Fibroblast of mammary gland (primary cell): ENCODE data around the gene SEC11A.
A peak's percentile ranks its signal among the peaks of the same experiment; 100 is the strongest.
"Not testable (repeated sequence)": the region's sequence is repeated elsewhere in the genome, so short reads cannot be mapped to it uniquely, and the experiment has no call there.

ENCODE experiments used
- DNase-seq: peaks from one replicate; pipeline ENCODE4 v3.0.0-alpha.2; 2010; ENCODE audit warnings: low read depth
- H3K4me3 ChIP-seq: 2 replicates; pipeline ENCODE4 v1.5.1; 2011; ENCODE audit warnings: low read depth, mild to moderate bottlenecking, low read length, moderate library complexity; ENCODE audit not compliant: control insufficient read depth
- CTCF ChIP-seq: conservative IDR thresholded peaks from 2 replicates; pipeline ENCODE4 v1.5.1; 2011; ENCODE audit warnings: low read depth, low read length, inconsistent platforms; ENCODE audit not compliant: control insufficient read depth, insufficient read depth

Gene SEC11A

GRCh38 chr15:84760219-84760618 lies 44.3 kb upstream of the SEC11A start:
- no peak overlapping the region for H3K4me3 ChIP-seq
- no peak for DNase-seq
- no peak for TF ChIP-seq CTCF

- no peak overlapping the region for H3K4me3 ChIP-seq
- no peak for DNase-seq
- no peak for TF ChIP-seq CTCF
These were observed 43.1 kb upstream of the SEC11A start for GRCh38 chr15:84759018-84759417.

- DNase-seq: no peak
- TF ChIP-seq CTCF: no peak
- no peak overlapping the region for H3K4me3 ChIP-seq
These were observed 40.0 kb upstream of the SEC11A start for GRCh38 chr15:84755736-84756527.

- H3K4me3 ChIP-seq, DNase-seq: not testable (repeated sequence)
These were observed 39.0 kb upstream of the SEC11A start for GRCh38 chr15:84754889-84755288.

GRCh38 chr15:84752700-84753099 lies 36.8 kb upstream of the SEC11A start:
- DNase-seq: peak; percentile 64
- no peak overlapping the region for H3K4me3 ChIP-seq
- no peak for TF ChIP-seq CTCF

- no peak for DNase-seq
- TF ChIP-seq CTCF: no peak
- H3K4me3 ChIP-seq: no peak overlapping the region
These were observed 36.3 kb upstream of the SEC11A start for GRCh38 chr15:84752195-84752594.

GRCh38 chr15:84751721-84752120 lies 35.8 kb upstream of the SEC11A start:
- not testable (repeated sequence) for DNase-seq

GRCh38 chr15:84750583-84751092 lies 34.7 kb upstream of the SEC11A start:
- DNase-seq: no peak
- no peak for TF ChIP-seq CTCF
- no peak overlapping the region for H3K4me3 ChIP-seq

More at GRCh38 chr15:84751721-84752120, 35.8 kb upstream of the SEC11A start:
- not testable (repeated sequence) for H3K4me3 ChIP-seq
